Measurements from ENCODE around the gene SCFD2.

GRCh38 chr4:52904421-52904820 is 461.4 kb downstream of the SCFD2 start:
- TF ChIP-seq POLR2AphosphoS5 (IDR thresholded peaks at IDR 0.05; ENCODE audit: low read depth, low read length) (no peak), TAF1 (IDR thresholded peaks at IDR 0.05; ENCODE audit: borderline replicate concordance, insufficient read depth, low read length) (no peak)

All from PFSK-1 (cell line).